GM18519 (cell line): ENCODE measurements around the gene TRIM72.
"Not testable (repeated sequence)": the region's sequence is repeated elsewhere in the genome, so short reads cannot be mapped to it uniquely, and the experiment has no call there.

Source experiments
- ATAC-seq: cut with Tn5 transposase; IDR thresholded peaks from one replicate; pipeline ENCODE4 v1.9.1; 2021; ENCODE audit warnings: mild to moderate bottlenecking, moderate library complexity; ENCODE audit not compliant: unreplicated experiment, low FRiP score

Gene TRIM72

GRCh38 chr16:31213342-31213741 is 577 bp upstream of the TRIM72 start:
- ATAC-seq: no peak

GRCh38 chr16:31214708-31215286 is 878 bp downstream of the TRIM72 start:
- no peak for ATAC-seq

GRCh38 chr16:31215287-31216162 is 1.6 kb downstream of the TRIM72 start:
- no peak for ATAC-seq

GRCh38 chr16:31216422-31217135 is 2.7 kb downstream of the TRIM72 start, which contains the start of gene PYDC1:
PYDC1 (minus strand) TSS chr16:31217135; CDS start chr16:31217028, 107 bp downstream.
- ATAC-seq: no peak

- no peak for ATAC-seq
Observed at GRCh38 chr16:31217136-31217530, 3.2 kb downstream of the TRIM72 start.

GRCh38 chr16:31219154-31219741 is 5.3 kb downstream of the TRIM72 start:
- ATAC-seq: no peak

GRCh38 chr16:31221357-31222160 is 7.6 kb downstream of the TRIM72 start:
- ATAC-seq: no peak

GRCh38 chr16:31223044-31223443 is 9.1 kb downstream of the TRIM72 start:
- ATAC-seq: no peak

GRCh38 chr16:31224092-31224955 is 10.4 kb downstream of the TRIM72 start:
- no peak for ATAC-seq

- no peak for ATAC-seq
Observed at GRCh38 chr16:31225193-31225592, 11.3 kb downstream of the TRIM72 start.

- no peak for ATAC-seq
Observed at GRCh38 chr16:31228206-31228605, 14.3 kb downstream of the TRIM72 start.

- no peak for ATAC-seq
Observed at GRCh38 chr16:31229501-31229900, 15.6 kb downstream of the TRIM72 start.

- no peak for ATAC-seq
Observed at GRCh38 chr16:31238041-31238440, 24.1 kb downstream of the TRIM72 start.

- no peak for ATAC-seq
Observed at GRCh38 chr16:31242206-31242605, 28.3 kb downstream of the TRIM72 start.

GRCh38 chr16:31243734-31244670 is 30.1 kb downstream of the TRIM72 start:
- no peak for ATAC-seq

GRCh38 chr16:31245598-31245997 is 31.7 kb downstream of the TRIM72 start:
- ATAC-seq: not testable (repeated sequence)

- no peak for ATAC-seq
Observed at GRCh38 chr16:31246296-31246695, 32.4 kb downstream of the TRIM72 start.

GRCh38 chr16:31248344-31248743 is 34.4 kb downstream of the TRIM72 start:
- ATAC-seq: no peak
